GM12878 (cell line): ENCODE data around the gene IZUMO1. TPM values are rescaled to one million over a fixed set of nuclear protein-coding genes. Genes with fewer than 3 reads are reported as not detected.

Source experiments
- ATF7 ChIP-seq: fragments of 450-650 bp; IDR thresholded peaks from 2 replicates; pipeline ENCODE4 v1.6.1; 2016; ENCODE audit warnings: low read depth, mild to moderate bottlenecking
- CBX3 ChIP-seq: fragments of 200-600 bp; sonication (generic); IDR thresholded peaks from 2 replicates; pipeline ENCODE4 v1.6.1; 2016; ENCODE audit warnings: low read depth, borderline replicate concordance
- CBX5 ChIP-seq: sonication (generic); IDR thresholded peaks from 2 replicates; pipeline ENCODE4 v1.6.1; 2016; ENCODE audit warnings: low read depth, moderate library complexity, mild to moderate bottlenecking, inconsistent platforms
- CEBPZ ChIP-seq: fragments of 150-350 bp; IDR thresholded peaks from 2 replicates; pipeline ENCODE4 v1.6.1; 2016; ENCODE audit warnings: low read depth, low read length
- CREB1 ChIP-seq: IDR thresholded peaks from 2 replicates; pipeline ENCODE4 v1.6.1; 2012; ENCODE audit warnings: low read depth, mild to moderate bottlenecking, inconsistent platforms
- CREM ChIP-seq: IDR thresholded peaks from 2 replicates; pipeline ENCODE4 v1.6.1; 2014; ENCODE audit warnings: antibody characterized with exemption, low read depth
- FOXK2 ChIP-seq: fragments of 450-650 bp; IDR thresholded peaks from 2 replicates; pipeline ENCODE4 v1.6.1; 2017; ENCODE audit warnings: mild to moderate bottlenecking, moderate library complexity
- HDAC6 ChIP-seq: fragments of 200-600 bp; sonication (generic); IDR thresholded peaks from one replicate; pipeline ENCODE4 v1.8.0; 2017; ENCODE audit warnings: antibody characterized with exemption; ENCODE audit not compliant: unreplicated experiment
- JUNB ChIP-seq: IDR thresholded peaks from 2 replicates; pipeline ENCODE4 v1.6.1; 2016; ENCODE audit warnings: antibody characterized with exemption, mild to moderate bottlenecking
- MEF2A ChIP-seq: IDR thresholded peaks from 2 replicates; pipeline ENCODE4 v1.6.1; 2011; ENCODE audit warnings: low read depth, mild to moderate bottlenecking, low read length, moderate library complexity; ENCODE audit not compliant: insufficient read depth
- MLLT1 ChIP-seq: fragments of 450-650 bp; IDR thresholded peaks from 2 replicates; pipeline ENCODE4 v1.6.1; 2016; ENCODE audit warnings: mild to moderate bottlenecking
- NBN ChIP-seq: fragments of 450-650 bp; IDR thresholded peaks from 2 replicates; pipeline ENCODE4 v1.6.1; 2016
- NFXL1 ChIP-seq: fragments of 450-650 bp; IDR thresholded peaks from 2 replicates; pipeline ENCODE4 v1.6.1; 2017; ENCODE audit warnings: antibody characterized with exemption, mild to moderate bottlenecking, borderline replicate concordance
- PKNOX1 ChIP-seq: fragments of 450-650 bp; IDR thresholded peaks from 2 replicates; pipeline ENCODE4 v1.6.1; 2016; ENCODE audit warnings: mild to moderate bottlenecking
- PML ChIP-seq: IDR thresholded peaks from 2 replicates; pipeline ENCODE4 v1.6.1; 2012; ENCODE audit warnings: low read length, inconsistent platforms
- RB1 ChIP-seq: fragments of 450-650 bp; formaldehyde crosslinking; IDR thresholded peaks from 2 replicates; pipeline ENCODE4 v1.6.1; 2017; ENCODE audit warnings: mild to moderate bottlenecking, borderline replicate concordance
- RFX5 ChIP-seq: IDR thresholded peaks from 2 replicates; pipeline ENCODE4 v1.6.1; 2011; ENCODE audit warnings: low read depth, low read length, improper control_type of control experiment
- SIN3A ChIP-seq: IDR thresholded peaks from 2 replicates; pipeline ENCODE4 v1.6.1; 2012; ENCODE audit warnings: low read depth, low read length, improper control_type of control experiment
- SMC3 ChIP-seq: IDR thresholded peaks from 2 replicates; pipeline ENCODE4 v1.6.1; 2011; ENCODE audit warnings: low read length, improper control_type of control experiment, borderline replicate concordance
- SP1 ChIP-seq: IDR thresholded peaks from one replicate; pipeline ENCODE4 v1.6.1; 2011; ENCODE audit warnings: low read depth, low read length
- SPI1 ChIP-seq: IDR thresholded peaks from 2 replicates; pipeline ENCODE4 v1.6.1; 2011; ENCODE audit warnings: low read depth, mild to moderate bottlenecking, low read length, moderate library complexity, borderline replicate concordance; ENCODE audit not compliant: insufficient read depth
- SUPT20H ChIP-seq: IDR thresholded peaks from 2 replicates; pipeline ENCODE4 v1.6.1; 2011; ENCODE audit warnings: low read depth, mild to moderate bottlenecking, low read length, moderate library complexity, borderline replicate concordance; ENCODE audit not compliant: control insufficient read depth
- SUZ12 ChIP-seq: fragments of 200-600 bp; sonication (generic); IDR thresholded peaks from one replicate; pipeline ENCODE4 v1.6.1; 2018; ENCODE audit warnings: antibody characterized with exemption, mild to moderate bottlenecking; ENCODE audit not compliant: unreplicated experiment
- USF2 ChIP-seq: IDR thresholded peaks from 2 replicates; pipeline ENCODE4 v1.6.1; 2011; ENCODE audit warnings: low read depth, low read length, improper control_type of control experiment, borderline replicate concordance
- ZBED1 ChIP-seq: IDR thresholded peaks from 2 replicates; pipeline ENCODE4 v1.6.1; 2016; ENCODE audit warnings: borderline replicate concordance
- ZNF384 ChIP-seq: IDR thresholded peaks from 2 replicates; pipeline ENCODE4 v1.6.1; 2012; ENCODE audit warnings: low read depth, mild to moderate bottlenecking, low read length, improper control_type of control experiment, borderline replicate concordance
- ZSCAN29 ChIP-seq: fragments of 450-650 bp; IDR thresholded peaks from 2 replicates; pipeline ENCODE4 v1.6.1; 2017; ENCODE audit warnings: mild to moderate bottlenecking, moderate library complexity
- polyA plus RNA-seq, 11 experiments: library from polyadenylated mRNA; depleted of rRNA in 4 of 11; unstranded in 6 of 11; stranded (reverse) in 5 of 11; fragments of >200 nt; fragmentation: Nextera tagmentation in 4 of 11; fragmentation: Illumina TruSeq in 1 of 11; extraction: Ambion mirVana in 4 of 11; extraction: Trizol in 1 of 11; gene quantifications; 1 replicate in 1 of 11; 2 replicates in 10 of 11; pipeline versions ENCODE4 v1.2.1 to v1.2.3, GENCODE V29; 2011 to 2016; ENCODE audit warnings: inconsistent platforms in 2 of 11, missing spikeins in 2 of 11, low read depth in 1 of 11
- total RNA-seq, 4 experiments: library from RNA; depleted of rRNA in 3 of 4; stranded (reverse); fragments of >200 nt in 3 of 4; fragmentation: Illumina TruSeq in 1 of 4; extraction: Trizol in 1 of 4; gene quantifications; 2 replicates each; pipeline versions ENCODE4 v1.2.1 to v1.2.3, GENCODE V29; 2013 to 2021

The IZUMO1 gene
- total and polyA plus RNA-seq, 10 of the 15 experiments (the other 5 are each of a cell fraction or from before 2014, with no cell fraction given): not detected

- TF ChIP-seq ZNF384 (no peak), NFXL1 (no peak), SP1 (no peak), JUNB (no peak), PKNOX1 (no peak; the same call in 1 of the 2 replicates), SUPT20H (no peak), CEBPZ (no peak), ZSCAN29 (no peak), PML (peak; percentile 50; the same call in 1 of the 2 replicates), SPI1 (peak; percentile 18; the same call in 1 of the 2 replicates), SUZ12 (no peak), CBX5 (no peak), USF2 (no peak), SIN3A (no peak), MLLT1 (no peak; the same call in 1 of the 2 replicates), HDAC6 (no peak), CREM (peak; percentile 95), MEF2A (no peak), NBN (peak; percentile 82; the same call in 1 of the 2 replicates), CBX3 (no peak), CREB1 (peak; percentile 77; the same call in 1 of the 2 replicates), RFX5 (no peak), RB1 (peak; percentile 94; the same call in 1 of the 2 replicates), ZBED1 (no peak), FOXK2 (no peak), ATF7 (peak; percentile 57; the same call in 1 of the 2 replicates), SMC3 (peak; percentile 94)
These were observed 48.5 kb upstream of the IZUMO1 start (continued) for GRCh38 chr19:48795055-48795684.
